Activated CD4-positive, alpha-beta T cell treated with anti-CD3 and anti-CD28 coated beads, Interleukin-2, Interleukin-4, amounts not matched to agents 100 ng/mL and 50 ng/mL, durations not matched to agents 16 hours and 8 hours (primary cell): Measurements from ENCODE around the gene RGS6.

Experiments
- DNase-seq: peaks from one replicate; pipeline ENCODE4 v3.0.0-alpha.2; 2020; ENCODE audit warnings: low spot score

The RGS6 gene

DNA sequence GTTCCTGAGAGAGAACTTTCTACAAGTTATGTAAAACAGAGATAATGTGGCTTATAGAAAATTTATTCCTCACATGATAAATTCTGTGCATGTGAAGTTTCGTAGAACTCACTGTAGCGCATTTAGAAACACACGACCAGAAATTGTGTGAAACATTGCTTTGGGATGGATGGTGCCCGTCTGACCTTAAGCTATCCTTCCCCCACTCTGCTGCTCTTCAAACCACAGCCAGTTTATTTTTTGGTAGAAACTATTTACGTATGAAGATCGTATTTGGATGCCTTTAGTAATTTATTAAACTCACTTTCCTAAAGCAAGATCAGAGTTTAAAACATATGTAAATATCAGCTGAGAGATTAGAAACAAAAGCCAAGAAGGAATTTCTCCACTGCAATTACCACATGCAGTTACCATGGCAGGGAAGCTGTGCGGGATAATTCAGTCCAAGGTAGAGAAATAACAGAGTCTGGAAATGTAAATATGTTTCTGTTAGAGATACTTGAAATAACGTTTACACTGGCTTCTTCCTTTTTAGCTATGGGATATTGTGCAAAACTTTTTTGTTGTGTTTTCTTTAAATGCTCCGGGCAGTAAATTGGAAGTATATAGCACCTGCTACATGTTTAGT lies 382.7 kb downstream of the RGS6 start:
- DNase-seq: no peak

DNA sequence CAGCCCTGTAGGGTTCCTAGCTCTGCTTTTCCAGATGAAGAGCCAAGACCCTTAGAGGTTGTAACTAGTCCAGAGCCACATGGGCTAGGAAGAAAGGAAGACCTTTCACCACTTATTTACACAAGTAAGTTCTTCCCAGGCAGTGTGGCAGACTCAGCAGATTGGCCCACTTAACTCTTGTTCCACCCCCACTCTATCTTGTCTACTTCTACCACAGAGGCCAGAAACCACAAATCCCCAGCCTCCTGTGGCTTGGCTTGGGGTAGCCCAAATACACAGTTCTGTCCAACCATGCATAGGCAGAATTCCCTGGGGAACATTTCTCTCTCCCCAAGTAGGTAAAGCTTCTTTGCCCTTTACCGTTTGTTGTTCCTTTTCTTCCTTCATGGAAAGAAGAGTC lies 383.5 kb downstream of the RGS6 start:
- no peak for DNase-seq

DNA sequence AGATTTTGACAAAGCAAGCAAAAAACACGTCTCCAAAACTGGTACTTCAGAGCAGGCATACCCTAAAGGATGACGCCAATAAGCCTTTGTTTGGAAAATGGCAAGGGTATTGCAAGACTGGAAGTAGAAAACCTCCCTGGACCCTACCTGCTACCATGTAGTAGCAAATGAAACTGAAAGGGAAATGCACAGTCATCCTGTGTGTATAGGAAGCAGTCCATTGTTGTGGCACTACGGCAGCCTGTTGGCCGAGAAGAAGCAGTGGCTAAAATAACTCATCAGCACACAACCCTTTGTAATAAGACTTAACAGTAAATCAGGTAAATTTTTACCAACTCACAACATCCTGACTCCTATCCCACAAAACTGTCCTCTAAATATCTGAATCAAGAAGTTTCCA lies 386.4 kb downstream of the RGS6 start:
- DNase-seq: peak; percentile 49

DNA sequence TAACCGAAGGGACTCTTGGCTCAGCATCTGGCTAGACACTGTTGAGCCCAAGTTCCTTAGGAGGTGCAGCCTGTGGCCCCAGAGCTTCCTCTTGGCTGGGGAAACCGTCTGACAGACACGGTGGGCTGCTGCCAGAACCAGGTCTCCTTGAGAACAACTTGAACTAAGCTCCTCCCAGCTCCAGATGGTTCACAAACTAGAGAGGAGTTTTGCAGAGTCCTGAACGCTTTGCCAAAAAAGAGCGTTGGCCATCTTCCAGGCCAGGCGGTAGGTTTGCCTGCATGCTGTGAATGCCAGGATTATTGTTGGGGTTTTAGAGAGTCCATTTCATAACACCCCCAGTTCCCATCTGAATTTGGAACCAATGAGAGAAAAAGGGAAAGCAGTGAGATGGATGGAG lies 399.8 kb downstream of the RGS6 start:
- no peak for DNase-seq

DNA sequence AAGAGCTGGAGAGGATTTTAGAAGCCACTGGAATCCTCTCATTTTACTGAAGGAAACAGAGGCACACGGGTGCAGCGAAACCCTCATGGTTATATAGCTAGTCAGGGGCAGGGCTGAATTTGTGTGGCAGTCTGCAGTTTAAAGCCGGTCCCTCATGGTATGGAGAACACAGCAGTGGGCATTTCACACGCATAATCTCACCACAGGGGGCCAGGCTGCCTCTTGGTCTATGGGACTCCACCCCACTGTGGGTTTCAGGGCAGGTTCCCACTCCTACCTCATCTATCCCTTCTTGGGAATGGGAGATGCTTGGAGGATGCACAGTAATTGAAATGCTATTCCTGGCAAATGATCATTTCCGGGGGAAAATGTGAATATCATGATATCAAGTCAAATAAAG lies 400.6 kb downstream of the RGS6 start:
- DNase-seq: no peak

DNA sequence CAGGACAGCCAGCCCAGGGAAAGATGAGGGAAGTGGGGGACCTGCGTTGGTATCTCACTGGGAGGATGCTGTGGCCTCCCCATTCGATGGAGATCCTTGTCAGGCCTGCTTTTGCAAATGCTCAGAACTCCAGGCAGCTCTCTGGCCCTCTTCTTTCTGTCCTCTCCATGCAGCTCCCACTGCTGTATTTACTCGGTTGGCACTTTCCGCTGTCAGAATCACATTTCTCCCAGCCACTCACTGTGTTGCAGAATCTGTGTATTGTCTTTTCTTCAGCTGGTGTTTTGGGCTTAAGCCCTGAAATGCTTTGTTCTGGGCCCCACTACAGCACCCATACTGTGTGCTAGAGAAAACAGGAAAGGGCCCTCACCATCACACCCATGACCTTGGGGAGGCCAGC lies 401.1 kb downstream of the RGS6 start:
- no peak for DNase-seq

DNA sequence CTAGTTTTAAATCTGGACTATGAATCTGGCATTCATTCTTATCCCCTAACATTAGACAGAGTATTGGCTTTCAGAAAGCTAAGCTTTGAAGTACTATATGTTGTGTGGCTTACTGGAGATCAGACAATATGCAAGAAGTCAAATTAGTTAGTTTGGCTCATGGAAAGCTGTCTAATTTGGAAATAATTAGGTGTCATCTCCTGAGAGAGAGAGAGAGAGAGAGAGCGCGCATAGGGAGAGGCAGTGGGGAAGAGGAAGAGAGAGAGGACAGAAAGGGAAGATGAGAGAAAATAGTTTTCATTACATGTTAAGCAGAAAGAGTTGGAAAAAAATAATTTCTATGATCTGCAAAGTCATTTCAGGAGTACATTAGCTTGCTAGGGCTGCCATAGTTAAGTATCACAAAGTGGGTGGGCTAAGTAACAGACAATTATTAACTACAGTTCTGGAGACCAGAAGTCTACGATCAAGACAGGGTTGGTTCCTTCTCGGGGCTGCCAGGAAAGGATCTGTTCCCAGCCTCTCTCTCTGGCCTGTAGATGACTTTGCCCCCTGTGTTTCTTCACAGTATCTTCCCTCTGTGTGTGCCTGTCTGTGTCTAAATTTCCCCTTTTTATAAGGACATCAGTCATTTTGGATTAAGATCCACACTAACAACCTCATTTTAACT lies 404.2 kb downstream of the RGS6 start:
- no peak for DNase-seq

DNA sequence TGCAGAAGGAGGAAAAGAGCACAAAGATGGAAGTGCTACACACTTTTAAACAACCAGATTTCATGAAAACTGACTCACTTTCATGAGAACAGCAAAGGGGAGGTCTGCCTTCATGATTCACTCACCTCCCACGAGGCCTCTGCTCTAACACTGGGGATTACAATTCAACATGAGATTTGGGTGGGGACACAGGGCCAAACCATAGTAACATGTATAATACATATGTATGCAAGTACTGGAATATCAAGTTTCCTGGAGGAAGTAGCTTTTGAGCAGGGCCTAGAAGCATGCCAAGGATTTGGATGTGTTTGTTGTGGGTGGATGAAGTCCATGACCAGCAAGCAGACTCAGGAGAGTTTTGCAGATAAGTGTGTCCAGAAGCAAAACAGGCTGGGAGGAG lies 409.0 kb downstream of the RGS6 start:
- DNase-seq: no peak

DNA sequence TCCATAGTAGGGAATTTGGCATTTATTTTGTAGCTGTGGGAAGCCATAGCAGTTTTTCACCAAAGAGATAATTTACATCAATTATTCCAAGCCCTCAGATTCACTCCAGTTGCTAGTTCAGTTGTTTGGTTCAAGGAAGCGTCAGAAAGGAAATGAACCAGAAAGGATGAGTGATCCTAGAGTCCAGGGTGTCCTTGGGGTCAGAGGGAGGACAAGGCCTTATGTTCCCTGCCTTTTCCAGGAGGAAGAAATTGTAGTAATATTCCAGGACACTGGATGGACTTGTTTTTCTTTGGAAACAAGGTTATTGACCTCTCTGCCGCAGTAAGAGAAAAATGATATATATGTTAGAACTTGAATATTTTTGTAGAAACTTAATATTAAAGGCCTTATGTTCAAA lies 409.5 kb downstream of the RGS6 start:
- no peak for DNase-seq

DNA sequence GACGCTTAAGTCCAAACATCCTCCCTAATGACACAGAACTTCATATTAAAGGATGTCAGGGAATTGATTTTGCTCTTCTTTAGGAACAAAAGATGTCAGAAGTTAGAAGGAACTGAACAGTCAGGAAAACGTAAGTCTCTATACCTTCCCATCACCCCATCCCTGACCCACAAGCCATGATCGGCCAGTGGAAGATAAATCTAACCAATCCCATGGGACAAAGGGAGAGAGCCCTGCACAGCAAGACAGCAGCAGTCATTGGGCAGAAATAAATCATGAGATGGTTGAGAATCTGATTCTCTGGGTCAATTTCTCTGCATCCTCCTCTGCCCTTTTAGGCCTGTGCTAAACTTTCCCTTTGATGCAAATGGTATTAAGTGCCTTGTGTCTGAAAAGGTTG lies 414.9 kb downstream of the RGS6 start:
- no peak for DNase-seq

DNA sequence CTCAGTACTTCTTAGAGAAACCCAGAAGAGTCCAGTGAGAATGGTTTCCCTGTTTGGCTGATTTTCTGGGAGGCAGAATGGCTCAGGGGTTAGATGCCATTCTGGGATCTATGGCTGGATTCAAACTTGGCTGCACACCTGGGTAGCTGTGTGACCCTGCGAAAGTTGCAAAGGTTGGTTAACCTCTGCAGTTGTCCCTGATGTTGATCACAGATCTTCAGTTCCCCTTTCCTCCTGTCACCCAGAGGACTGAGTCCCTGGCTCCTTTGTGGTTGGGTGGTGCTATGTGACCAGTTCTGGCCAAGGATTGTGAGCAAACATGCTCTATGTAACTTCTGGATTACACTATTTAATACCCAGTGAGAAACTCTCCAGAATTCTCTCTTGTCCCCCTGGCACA lies 418.0 kb downstream of the RGS6 start:
- DNase-seq: no peak

DNA sequence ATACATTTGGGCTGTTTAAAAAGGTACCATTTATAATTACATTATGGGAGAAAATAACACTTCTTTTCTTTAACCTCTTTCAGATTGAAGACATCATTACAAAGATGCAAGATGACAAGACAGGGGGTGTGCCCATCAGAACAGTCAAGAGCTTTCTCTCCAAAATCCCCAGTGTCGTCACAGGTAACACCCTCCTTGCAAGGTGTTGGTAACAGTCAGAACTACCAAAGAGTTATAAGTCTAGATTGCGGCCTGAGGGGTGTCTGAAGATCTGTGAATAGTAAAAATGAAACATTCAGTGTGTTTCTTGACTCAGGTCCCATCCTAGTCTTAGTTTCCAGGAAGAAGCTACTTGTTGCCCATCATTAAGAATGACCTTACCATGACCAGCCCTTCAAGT lies 419.8 kb downstream of the RGS6 start:
- no peak for DNase-seq

DNA sequence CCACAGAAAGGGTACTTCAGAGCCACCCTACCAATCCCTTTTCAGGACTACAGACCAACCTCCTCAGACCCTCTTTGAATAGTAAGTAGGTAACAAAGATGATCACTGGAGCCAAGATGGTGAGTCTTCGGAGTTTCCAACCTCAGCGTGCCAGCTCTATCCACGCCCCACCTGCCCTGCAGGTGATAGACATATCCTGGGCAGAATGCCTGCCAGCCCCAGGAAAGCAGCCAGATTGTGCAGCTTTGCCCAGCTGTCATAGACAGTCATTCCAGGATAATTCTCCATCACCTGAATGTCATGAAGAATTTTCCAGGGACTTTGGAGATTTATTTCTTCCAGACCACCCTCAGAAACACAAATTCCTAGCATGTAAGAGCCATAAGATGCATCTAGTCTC lies 434.4 kb downstream of the RGS6 start:
- DNase-seq: no peak

DNA sequence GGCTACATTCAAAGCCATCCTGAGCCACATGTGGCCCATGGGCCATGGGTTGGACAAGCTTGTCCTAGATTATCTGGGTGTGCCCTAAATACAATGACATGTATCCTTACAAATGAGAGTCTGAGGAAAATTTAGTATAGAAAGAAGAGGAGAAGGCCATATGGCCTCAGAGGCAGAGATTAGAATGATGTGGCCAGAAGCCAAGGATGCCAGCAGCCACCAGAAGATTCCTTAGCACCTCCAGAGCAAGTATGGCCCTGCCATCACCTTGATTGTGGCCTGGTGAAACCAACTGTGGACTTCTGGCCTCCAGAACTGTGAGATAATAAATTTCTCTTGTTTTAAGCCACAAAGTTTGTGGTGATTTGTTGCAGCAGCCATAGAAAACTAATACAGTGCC lies 436.9 kb downstream of the RGS6 start:
- no peak for DNase-seq

DNA sequence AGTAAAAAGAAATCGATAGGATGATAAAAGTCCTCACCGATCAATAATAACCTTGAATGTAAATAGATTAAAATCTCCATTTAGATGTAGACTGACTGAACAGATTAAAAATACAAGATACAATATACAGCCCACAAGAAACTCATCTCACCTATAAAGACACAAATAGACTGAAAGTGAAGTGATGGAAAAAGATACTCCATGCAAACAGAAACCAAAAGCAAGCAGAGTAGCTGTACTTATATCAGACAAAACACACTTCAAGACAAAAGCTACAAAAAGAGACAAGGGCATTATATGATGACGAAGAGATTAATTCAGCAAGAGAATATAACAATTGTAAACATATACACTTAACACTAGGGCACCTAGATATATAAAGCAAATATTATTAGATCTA lies 444.8 kb downstream of the RGS6 start:
- no peak for DNase-seq

DNA sequence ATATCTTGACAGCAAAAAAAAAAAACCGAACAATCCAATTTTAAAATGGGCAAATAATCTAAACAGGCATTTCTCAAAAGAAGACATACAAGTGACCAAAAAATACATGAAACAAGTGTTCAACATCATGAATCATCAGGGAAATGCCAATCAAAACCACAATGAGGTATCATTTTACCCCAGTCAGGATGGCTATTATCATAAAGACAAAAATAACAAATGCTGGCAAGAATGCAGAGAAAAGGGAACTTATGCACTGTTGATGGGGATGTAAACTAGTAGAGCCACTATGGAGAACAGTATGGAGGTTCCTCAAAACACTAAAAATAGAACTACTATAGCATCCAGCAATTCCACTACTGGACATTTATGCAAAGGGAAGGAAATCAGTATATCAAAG lies 448.2 kb downstream of the RGS6 start:
- no peak for DNase-seq

DNA sequence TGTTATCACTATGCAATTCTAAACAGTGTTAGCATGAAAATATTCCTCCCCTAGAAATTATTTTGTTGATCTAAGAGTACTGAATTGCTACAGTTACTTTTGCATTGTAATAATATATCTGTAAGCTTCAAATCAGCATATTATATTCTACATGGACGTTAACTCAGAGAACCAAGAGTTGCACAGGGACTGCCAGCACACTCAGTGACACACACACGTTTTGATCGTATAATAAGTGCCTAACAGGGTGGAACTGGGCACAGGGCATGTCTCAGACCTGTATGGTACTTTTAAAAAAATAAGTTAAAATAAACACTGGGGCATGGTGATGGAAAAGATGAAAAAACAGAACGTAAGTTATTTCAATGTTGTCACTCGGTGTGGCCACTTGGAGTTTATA lies 451.6 kb downstream of the RGS6 start:
- no peak for DNase-seq

DNA sequence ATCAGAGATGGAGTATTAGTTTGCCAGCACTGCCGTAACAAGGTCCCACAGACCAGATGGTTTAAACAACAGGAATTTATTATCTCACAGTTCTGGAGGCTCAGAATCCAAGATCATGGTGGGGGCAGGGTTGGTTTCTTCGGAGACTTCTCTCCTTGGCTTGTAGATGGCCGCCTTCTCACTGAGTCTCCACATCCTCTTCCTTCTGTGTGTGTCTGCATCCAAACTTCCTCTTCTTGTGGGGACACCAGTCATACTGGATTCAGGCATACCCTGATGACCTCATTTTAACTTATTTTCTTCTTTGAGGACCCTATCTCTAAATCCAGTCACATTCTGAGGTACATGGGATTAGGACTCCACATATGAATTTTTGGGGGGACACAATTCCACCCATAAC lies 455.5 kb downstream of the RGS6 start:
- no peak for DNase-seq

DNA sequence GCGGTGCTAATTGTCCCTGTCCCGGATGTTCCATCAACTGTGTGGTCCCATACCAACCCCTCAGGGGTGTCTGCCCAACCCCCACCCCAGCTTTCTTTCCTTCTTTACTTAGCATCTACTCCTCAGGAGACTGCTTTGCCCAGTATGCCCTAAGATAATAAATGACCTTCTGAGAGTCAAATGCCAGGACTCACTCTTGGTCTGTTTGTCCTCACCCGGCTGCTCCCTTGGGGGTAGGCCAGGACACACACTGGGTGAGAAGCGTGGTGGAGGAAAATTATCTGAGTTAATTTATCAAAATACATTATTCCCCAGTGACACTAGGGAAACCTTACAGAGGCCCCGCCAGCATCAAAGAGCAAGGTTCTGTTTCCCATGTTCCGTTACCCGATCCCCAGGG lies 457.0 kb downstream of the RGS6 start:
- no peak for DNase-seq

DNA sequence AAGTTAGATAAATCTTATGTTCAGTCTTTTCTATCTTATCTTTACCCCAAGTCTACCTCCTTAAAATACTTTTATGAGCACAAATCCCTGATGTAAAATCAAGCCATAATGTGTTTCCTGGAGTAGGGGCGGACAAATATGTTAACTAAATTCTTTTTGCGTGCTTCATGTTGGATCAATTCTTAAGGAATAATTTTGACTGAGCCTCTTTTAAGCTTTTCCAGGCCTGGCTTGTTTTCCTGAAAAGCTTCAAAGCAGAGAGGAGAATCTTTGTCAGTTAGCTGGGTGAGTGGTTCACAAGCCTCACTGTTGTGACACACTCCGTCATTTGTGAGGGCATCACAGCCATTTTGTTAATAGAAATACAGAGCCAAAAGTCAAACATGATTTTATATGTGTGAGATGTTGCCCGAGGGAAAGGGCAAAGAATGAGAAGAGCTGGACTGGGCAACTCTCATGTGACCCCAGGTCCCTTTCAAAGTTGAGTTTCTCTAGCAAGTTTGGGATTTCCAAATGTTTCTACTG lies 468.9 kb downstream of the RGS6 start:
- no peak for DNase-seq

DNA sequence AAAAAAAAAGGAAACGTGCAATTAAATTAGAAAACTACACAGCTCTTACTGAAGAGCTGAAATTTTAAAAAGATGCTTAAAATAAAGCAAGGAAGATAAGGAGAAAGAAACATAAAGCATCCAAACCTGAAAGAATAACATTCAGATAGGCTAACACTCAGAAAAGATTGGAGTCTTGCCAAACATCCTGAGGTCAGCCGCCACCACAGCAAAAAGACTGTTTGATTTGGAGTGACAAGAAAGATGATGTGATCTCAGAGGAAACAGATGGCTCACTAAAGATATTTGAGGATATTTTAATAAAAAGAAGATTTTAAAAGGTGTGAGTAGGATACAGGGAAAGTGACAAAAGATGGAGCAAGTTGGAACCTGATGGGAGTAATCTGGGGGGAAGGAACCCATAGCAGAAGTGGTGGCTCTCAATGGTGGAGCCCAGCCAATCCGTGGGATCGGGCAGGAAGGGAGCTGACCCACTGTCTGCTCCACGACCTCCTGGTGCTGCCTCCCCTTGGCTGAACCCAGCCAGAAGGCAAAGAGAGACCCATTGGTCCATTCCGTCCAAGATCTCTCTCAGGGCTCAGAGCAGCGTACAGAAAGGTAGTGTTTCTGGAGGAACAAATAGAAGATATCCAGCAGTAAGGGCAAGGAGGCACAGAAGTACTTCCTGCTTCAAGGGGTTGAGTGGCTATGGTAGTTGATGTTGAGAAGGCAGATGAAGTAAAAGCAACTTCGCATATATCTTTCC lies 469.6 kb downstream of the RGS6 start:
- DNase-seq: no peak

DNA sequence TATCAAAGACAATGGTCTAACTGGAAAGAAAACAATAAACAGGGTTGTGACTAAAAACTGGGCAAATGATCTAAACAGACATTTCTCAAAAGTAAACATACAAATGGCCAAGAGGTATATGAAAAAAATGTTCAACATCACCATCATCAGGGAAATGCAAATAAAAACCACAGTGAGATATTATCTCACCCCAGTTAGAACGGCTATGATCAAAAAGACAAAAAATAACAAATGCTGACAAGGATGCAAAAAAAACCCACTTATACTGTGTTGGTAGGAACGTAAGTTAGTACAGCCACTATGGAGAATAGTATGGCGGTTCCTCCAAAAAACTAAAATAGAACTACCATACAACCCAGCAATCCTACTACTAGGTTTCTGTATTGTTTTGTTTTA lies 470.1 kb downstream of the RGS6 start:
- no peak for DNase-seq

DNA sequence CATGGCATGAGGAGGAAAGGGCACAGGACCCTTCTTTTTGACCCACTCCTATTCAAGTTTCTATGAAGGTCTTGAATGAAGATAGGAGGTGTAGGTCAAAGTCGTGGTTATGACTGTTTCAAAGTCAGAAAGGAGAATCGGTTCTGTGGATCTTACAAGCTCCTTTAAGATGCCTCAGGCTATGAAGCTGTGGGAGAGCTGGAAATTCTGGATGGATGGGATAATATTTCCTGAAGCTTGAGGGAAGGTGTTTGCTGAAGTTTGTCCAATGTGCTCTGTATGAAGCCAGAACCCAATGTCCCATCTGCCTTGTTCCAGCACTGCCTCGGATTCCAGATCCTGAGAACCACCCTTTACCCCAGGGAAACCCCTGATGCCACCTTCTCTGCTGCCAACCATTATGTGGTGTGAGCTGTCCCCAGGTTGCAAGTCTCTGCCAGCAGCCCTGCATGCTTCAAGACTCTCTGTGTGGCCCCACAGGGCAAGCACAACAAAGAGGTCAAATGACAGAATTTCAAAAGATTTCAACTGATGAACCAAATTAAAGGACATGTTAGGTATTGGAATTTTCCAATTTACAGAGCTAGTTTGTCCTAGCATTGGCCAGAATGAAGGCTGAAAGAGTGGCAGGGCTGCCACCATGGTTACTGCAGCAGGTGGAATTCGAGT lies 472.0 kb downstream of the RGS6 start:
- no peak for DNase-seq
